K562 (cell line): ENCODE measurements around the gene OR4D9. TPM values are rescaled to one million over a fixed set of nuclear protein-coding genes. Genes with fewer than 3 reads are reported as not detected.

Source experiments
- BDP1 ChIP-seq: IDR thresholded peaks from 3 replicates; pipeline ENCODE4 v1.6.1; 2011; ENCODE audit not compliant: insufficient read length, insufficient read depth
- CSDE1 ChIP-seq, 2 experiments: fragments of 450-650 bp; IDR thresholded peaks; 2 replicates each; pipeline ENCODE4 v1.6.1; 2016; ENCODE audit warnings: mild to moderate bottlenecking in 1 of 2
- FOSL1 ChIP-seq: fragments of 200-800 bp; sonication (Bioruptor generic); conservative IDR thresholded peaks from 2 replicates; pipeline ENCODE4 v1.6.1; 2016; ENCODE audit warnings: missing genetic modification characterization, missing compliant biosample characterization
- HDAC3 ChIP-seq: fragments of 450-650 bp; IDR thresholded peaks from 2 replicates; pipeline ENCODE4 v1.6.1; 2018; ENCODE audit warnings: borderline replicate concordance, mild to moderate bottlenecking, moderate library complexity; ENCODE audit not compliant: partially characterized antibody
- MYC ChIP-seq, 2 experiments: fragments of 250-450 bp in 1 of 2; sonication (Bioruptor Pico) in 1 of 2; IDR thresholded peaks; 2 replicates each; pipeline versions ENCODE4 v1.5.1 to v1.6.1; 2012 to 2021; ENCODE audit warnings: low read depth in 2 of 2, borderline replicate concordance in 1 of 2, improper control_type of control experiment in 1 of 2, low read length in 1 of 2, mild to moderate bottlenecking in 1 of 2, moderate library complexity in 1 of 2
- PHF21A ChIP-seq: fragments of 450-650 bp; IDR thresholded peaks from 2 replicates; pipeline ENCODE4 v1.6.1; 2017; ENCODE audit warnings: low read depth, borderline replicate concordance
- POLR3A ChIP-seq: IDR thresholded peaks from 2 replicates; pipeline ENCODE4 v1.6.1; 2011; ENCODE audit warnings: borderline replicate concordance, mild to moderate bottlenecking, moderate library complexity; ENCODE audit not compliant: insufficient read length, insufficient read depth; ENCODE audit errors: extremely low read depth
- SMARCC2 ChIP-seq: fragments of 450-650 bp; IDR thresholded peaks from 2 replicates; pipeline ENCODE4 v1.6.1; 2017; ENCODE audit warnings: antibody characterized with exemption, moderate library complexity, mild to moderate bottlenecking, low read depth
- YY1 ChIP-seq, 3 experiments: IDR thresholded peaks; 2 replicates each; pipeline ENCODE4 v1.6.1; 2011; ENCODE audit warnings: low read length in 2 of 3, mild to moderate bottlenecking in 2 of 3, moderate library complexity in 2 of 3, borderline replicate concordance in 1 of 3, control low read depth in 1 of 3, low read depth in 1 of 3; ENCODE audit not compliant: insufficient read depth in 3 of 3, insufficient replicate concordance in 2 of 3, control insufficient read depth in 1 of 3, insufficient read length in 1 of 3; ENCODE audit errors: extremely low read depth in 1 of 3
- ZNF384 ChIP-seq: IDR thresholded peaks from 2 replicates; pipeline ENCODE4 v1.6.1; 2012; ENCODE audit warnings: low read depth, low read length, improper control_type of control experiment
- polyA plus RNA-seq, 8 experiments: library from polyadenylated mRNA; depleted of rRNA in 4 of 8; stranded (reverse) in 5 of 8; unstranded in 3 of 8; fragments of >200 nt; fragmentation: Nextera tagmentation in 2 of 8; fragmentation: Illumina TruSeq in 1 of 8; extraction: Ambion mirVana in 2 of 8; extraction: Trizol in 1 of 8; gene quantifications; 2 replicates each; pipeline versions ENCODE4 v1.2.1 to v1.2.3, GENCODE V29; 2011 to 2014; ENCODE audit warnings: inconsistent platforms in 1 of 8, missing spikeins in 1 of 8
- total RNA-seq, 7 experiments: library from RNA; depleted of rRNA in 6 of 7; stranded (reverse); fragments of >200 nt in 6 of 7; fragmentation: Illumina TruSeq in 2 of 7; extraction: Trizol in 2 of 7; gene quantifications; 2 replicates each; pipeline versions ENCODE4 v1.2.1 to v1.2.3, GENCODE V29; 2011 to 2021; ENCODE audit warnings: low replicate concordance in 1 of 7
- TF ChIP-seq, protein P1 (sequence below): fragments of 200-800 bp; sonication (Bioruptor generic); IDR thresholded peaks from 2 replicates; pipeline ENCODE4 v1.6.1; 2017; ENCODE audit warnings: missing genetic modification characterization, missing compliant biosample characterization
- TF ChIP-seq, protein P2 (sequence below), 2 experiments: fragments of 450-650 bp in 1 of 2; sonication (generic) in 1 of 2; formaldehyde crosslinking in 1 of 2; IDR thresholded peaks; 2 replicates each; pipeline versions ENCODE4 v1.7.1 to v1.9.0; 2016 to 2022; ENCODE audit warnings: inconsistent platforms in 1 of 2, mild to moderate bottlenecking in 1 of 2, missing genetic modification reagents in 1 of 2
- TF ChIP-seq, protein P3 (sequence below): sonication (generic); formaldehyde crosslinking; IDR thresholded peaks from 2 replicates; pipeline ENCODE4 v1.8.0; 2022; ENCODE audit warnings: missing genetic modification reagents, mild to moderate bottlenecking, borderline replicate concordance

The OR4D9 gene
- total and polyA plus RNA-seq, 9 of the 15 experiments (the other 6 are each of a cell fraction or from before 2014, with no cell fraction given): not detected

DNA sequence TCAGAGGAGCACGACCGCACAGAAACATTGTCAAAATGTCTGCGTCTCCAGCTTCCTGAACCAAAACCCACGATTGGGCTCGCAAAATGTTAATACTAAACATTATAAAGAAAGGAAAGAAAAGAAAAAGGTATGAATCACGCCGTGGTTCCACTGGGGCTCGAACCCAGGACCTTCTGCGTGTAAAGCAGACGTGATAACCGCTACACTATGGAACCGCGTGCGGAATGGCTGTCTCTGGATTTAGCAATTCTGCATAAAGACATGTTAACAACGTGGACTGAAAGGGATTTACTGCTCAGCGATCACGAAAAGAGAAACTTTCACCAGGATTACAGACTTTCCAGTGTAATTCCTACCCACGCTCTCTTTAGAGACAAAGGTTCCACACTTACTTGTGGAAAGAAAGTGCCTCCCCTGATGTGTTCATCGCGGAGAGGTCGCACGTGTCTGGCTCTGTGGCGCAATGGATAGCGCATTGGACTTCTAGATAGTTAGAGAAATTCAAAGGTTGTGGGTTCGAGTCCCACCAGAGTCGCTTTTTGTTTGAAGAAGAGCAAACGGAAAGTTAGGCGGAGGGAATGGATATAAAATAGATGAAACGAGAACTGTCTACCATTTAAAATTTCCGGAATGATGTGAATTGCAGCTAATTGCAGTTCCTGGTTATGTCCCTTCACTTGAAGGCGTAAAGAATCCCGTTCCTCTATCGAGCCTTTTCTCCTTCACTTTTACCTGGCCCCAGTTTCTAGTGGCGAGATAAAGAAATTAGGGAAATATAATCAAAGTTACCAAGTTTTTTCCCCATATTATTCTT lies 39.7 kb downstream of the OR4D9 start (continued):
- TF ChIP-seq BDP1: peak; percentile 83
- TF ChIP-seq POLR3A: peak; percentile 80
- no peak for TF ChIP-seq ZNF384
- TF ChIP-seq MYC (IDR thresholded peaks at IDR 0.05; ENCODE audit: low read depth, low read length): peak; percentile 98
- TF ChIP-seq MYC (CRISPR knock-in tag; IDR thresholded peaks at IDR 0.05; ENCODE audit: borderline replicate concordance, low read depth): peak; percentile 96
- no peak for TF ChIP-seq PHF21A
- peak; percentile 87 for TF ChIP-seq FOSL1
- TF ChIP-seq HDAC3: peak; percentile 33
- TF ChIP-seq YY1 (IDR thresholded peaks at IDR 0.05; ENCODE audit: borderline replicate concordance in 1 of 3, control insufficient read depth in 1 of 3, extremely low read depth in 1 of 3, insufficient read depth in 3 of 3, insufficient read length in 1 of 3, insufficient replicate concordance in 2 of 3, low read depth in 1 of 3, low read length in 2 of 3): peak in 1 of 3 experiments; percentile 72
- TF ChIP-seq, protein P1, sequence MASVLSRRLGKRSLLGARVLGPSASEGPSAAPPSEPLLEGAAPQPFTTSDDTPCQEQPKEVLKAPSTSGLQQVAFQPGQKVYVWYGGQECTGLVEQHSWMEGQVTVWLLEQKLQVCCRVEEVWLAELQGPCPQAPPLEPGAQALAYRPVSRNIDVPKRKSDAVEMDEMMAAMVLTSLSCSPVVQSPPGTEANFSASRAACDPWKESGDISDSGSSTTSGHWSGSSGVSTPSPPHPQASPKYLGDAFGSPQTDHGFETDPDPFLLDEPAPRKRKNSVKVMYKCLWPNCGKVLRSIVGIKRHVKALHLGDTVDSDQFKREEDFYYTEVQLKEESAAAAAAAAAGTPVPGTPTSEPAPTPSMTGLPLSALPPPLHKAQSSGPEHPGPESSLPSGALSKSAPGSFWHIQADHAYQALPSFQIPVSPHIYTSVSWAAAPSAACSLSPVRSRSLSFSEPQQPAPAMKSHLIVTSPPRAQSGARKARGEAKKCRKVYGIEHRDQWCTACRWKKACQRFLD: peak; percentile 69; the same call in 1 of the 2 replicates
- TF ChIP-seq, protein P2, sequence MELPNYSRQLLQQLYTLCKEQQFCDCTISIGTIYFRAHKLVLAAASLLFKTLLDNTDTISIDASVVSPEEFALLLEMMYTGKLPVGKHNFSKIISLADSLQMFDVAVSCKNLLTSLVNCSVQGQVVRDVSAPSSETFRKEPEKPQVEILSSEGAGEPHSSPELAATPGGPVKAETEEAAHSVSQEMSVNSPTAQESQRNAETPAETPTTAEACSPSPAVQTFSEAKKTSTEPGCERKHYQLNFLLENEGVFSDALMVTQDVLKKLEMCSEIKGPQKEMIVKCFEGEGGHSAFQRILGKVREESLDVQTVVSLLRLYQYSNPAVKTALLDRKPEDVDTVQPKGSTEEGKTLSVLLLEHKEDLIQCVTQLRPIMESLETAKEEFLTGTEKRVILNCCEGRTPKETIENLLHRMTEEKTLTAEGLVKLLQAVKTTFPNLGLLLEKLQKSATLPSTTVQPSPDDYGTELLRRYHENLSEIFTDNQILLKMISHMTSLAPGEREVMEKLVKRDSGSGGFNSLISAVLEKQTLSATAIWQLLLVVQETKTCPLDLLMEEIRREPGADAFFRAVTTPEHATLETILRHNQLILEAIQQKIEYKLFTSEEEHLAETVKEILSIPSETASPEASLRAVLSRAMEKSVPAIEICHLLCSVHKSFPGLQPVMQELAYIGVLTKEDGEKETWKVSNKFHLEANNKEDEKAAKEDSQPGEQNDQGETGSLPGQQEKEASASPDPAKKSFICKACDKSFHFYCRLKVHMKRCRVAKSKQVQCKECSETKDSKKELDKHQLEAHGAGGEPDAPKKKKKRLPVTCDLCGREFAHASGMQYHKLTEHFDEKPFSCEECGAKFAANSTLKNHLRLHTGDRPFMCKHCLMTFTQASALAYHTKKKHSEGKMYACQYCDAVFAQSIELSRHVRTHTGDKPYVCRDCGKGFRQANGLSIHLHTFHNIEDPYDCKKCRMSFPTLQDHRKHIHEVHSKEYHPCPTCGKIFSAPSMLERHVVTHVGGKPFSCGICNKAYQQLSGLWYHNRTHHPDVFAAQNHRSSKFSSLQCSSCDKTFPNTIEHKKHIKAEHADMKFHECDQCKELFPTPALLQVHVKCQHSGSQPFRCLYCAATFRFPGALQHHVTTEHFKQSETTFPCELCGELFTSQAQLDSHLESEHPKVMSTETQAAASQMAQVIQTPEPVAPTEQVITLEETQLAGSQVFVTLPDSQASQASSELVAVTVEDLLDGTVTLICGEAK (IDR thresholded peaks at IDR 0.05): peak; percentile 84
- TF ChIP-seq, protein P2 (CRISPR knock-in tag; IDR thresholded peaks at IDR 0.05): no peak
- TF ChIP-seq, protein P3, sequence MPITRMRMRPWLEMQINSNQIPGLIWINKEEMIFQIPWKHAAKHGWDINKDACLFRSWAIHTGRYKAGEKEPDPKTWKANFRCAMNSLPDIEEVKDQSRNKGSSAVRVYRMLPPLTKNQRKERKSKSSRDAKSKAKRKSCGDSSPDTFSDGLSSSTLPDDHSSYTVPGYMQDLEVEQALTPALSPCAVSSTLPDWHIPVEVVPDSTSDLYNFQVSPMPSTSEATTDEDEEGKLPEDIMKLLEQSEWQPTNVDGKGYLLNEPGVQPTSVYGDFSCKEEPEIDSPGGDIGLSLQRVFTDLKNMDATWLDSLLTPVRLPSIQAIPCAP: no peak
- 0 out of 2 replicates have a peak, but pooled peaks have one; percentile 43 for TF ChIP-seq SMARCC2
- TF ChIP-seq CSDE1 (IDR thresholded peaks at IDR 0.05): 0 out of 4 replicates have a peak, but pooled peaks of 1 of the 2 experiments have one; percentile 7
